ENCODE measurements around the gene HPCAL1. TPM values are rescaled to one million over a fixed set of nuclear protein-coding genes. Genes with fewer than 3 reads are reported as not detected.

The HPCAL1 gene
- total and polyA plus RNA-seq, 3 donors from 2014 or later, result 99.5 to 263 (median 215) TPM

GRCh38 chr2:10345126-10345525, 42.4 kb downstream of the HPCAL1 start:
- Histone ChIP-seq H3K27me3 (no peaks in the 10 kb centered on the region), H3K27ac (peak overlapping the region in 1 of 2 donors; percentile 56), H3K9me3 (no peaks in the 10 kb centered on the region), H3K4me3 (no peak overlapping the region), H3K4me1 (peaks cover 26% of the 10 kb centered on the region), H3K36me3 (ENCODE audit: low read depth, missing control alignments) (no peaks in the 10 kb centered on the region)
- no peak for DNase-seq
- intact Hi-C loops (cut with DNase I; ENCODE audit: low total_unique reads), result no loop called here
- no peak for TF ChIP-seq CTCF (IDR thresholded peaks at IDR 0.05)
- TF ChIP-seq POLR2A (IDR thresholded peaks at IDR 0.05), result no peak
- WGBS, 2 donors, result 50 to 54% methylated on average over 3 of the region's 3 CpGs

- TF ChIP-seq CTCF (IDR thresholded peaks at IDR 0.05) (no peak), POLR2A (IDR thresholded peaks at IDR 0.05) (no peak)
- Histone ChIP-seq H3K4me1 (peaks cover 26% of the 10 kb centered on the region), H3K4me3 (no peak overlapping the region), H3K27me3 (no peaks in the 10 kb centered on the region), H3K9me3 (no peaks in the 10 kb centered on the region), H3K27ac (peak overlapping the region in 1 of 2 donors; percentile 56), H3K36me3 (ENCODE audit: low read depth, missing control alignments) (no peaks in the 10 kb centered on the region)
- no peak for DNase-seq
- intact Hi-C loops (cut with DNase I; ENCODE audit: low total_unique reads), result no loop called here
- WGBS, 2 donors, result 90 to 95% methylated on average over 3 of the region's 3 CpGs
Observed at GRCh38 chr2:10345813-10346212, 43.1 kb downstream of the HPCAL1 start.

- no peaks in the 10 kb centered on the region for H3K36me3 ChIP-seq (ENCODE audit: low read depth, missing control alignments)
- TF ChIP-seq POLR2A (IDR thresholded peaks at IDR 0.05), result no peak
- no peak for TF ChIP-seq CTCF (IDR thresholded peaks at IDR 0.05)
- no peaks in the 10 kb centered on the region for H3K27me3 ChIP-seq
- no peak overlapping the region for H3K4me3 ChIP-seq
- DNase-seq, result no peak
- peak overlapping the region in 1 of 2 donors; percentile 56 for H3K27ac ChIP-seq
- no peaks in the 10 kb centered on the region for H3K9me3 ChIP-seq
- peaks cover 26% of the 10 kb centered on the region for H3K4me1 ChIP-seq
- WGBS, 2 donors, result 79 to 82% methylated on average over 8 to 16 of the region's 16 CpGs
- intact Hi-C loops (cut with DNase I; ENCODE audit: low total_unique reads), result no loop called here
Observed at GRCh38 chr2:10346929-10347561, 44.3 kb downstream of the HPCAL1 start.

- H3K4me3 ChIP-seq, result no peak overlapping the region
- TF ChIP-seq CTCF (IDR thresholded peaks at IDR 0.05) (no peak), POLR2A (IDR thresholded peaks at IDR 0.05) (no peak)
- intact Hi-C loops (cut with DNase I; ENCODE audit: low total_unique reads), result no loop called here
- no peaks in the 10 kb centered on the region for H3K36me3 ChIP-seq (ENCODE audit: low read depth, missing control alignments)
- H3K27me3 ChIP-seq, result no peaks in the 10 kb centered on the region
- H3K9me3 ChIP-seq, result no peaks in the 10 kb centered on the region
- 88 to 92% methylated on average over 7 of the region's 7 CpGs for WGBS, 2 donors
- no peak for DNase-seq
- H3K4me1 ChIP-seq, result peaks cover 21% of the 10 kb centered on the region
- H3K27ac ChIP-seq, result peak overlapping the region in 1 of 2 donors; percentile 56
Observed at GRCh38 chr2:10347562-10347948, 44.9 kb downstream of the HPCAL1 start.

- H3K36me3 ChIP-seq (ENCODE audit: low read depth, missing control alignments), result no peaks in the 10 kb centered on the region
- H3K27ac ChIP-seq, result no peak overlapping the region
- no peaks in the 10 kb centered on the region for H3K9me3 ChIP-seq
- intact Hi-C loops (cut with DNase I; ENCODE audit: low total_unique reads), result no loop called here
- DNase-seq, result no peak
- H3K4me3 ChIP-seq, result no peak overlapping the region
- 58 to 67% methylated on average over 7 of the region's 7 CpGs for WGBS, 2 donors
- H3K27me3 ChIP-seq, result no peaks in the 10 kb centered on the region
- H3K4me1 ChIP-seq, result peaks cover 11% of the 10 kb centered on the region
- TF ChIP-seq POLR2A (IDR thresholded peaks at IDR 0.05) (no peak), CTCF (IDR thresholded peaks at IDR 0.05) (no peak)
Observed at GRCh38 chr2:10348891-10349290, 46.2 kb downstream of the HPCAL1 start.

All from testis (tissue), 3 donors.